Glomerular visceral epithelial cell (primary cell): ENCODE measurements around the gene ATP10A.

ENCODE experiments used
- DNase-seq: peaks from one replicate; pipeline ENCODE4 v3.0.0-alpha.2; 2016; ENCODE audit errors: extremely low spot score

The ATP10A gene, protein sequence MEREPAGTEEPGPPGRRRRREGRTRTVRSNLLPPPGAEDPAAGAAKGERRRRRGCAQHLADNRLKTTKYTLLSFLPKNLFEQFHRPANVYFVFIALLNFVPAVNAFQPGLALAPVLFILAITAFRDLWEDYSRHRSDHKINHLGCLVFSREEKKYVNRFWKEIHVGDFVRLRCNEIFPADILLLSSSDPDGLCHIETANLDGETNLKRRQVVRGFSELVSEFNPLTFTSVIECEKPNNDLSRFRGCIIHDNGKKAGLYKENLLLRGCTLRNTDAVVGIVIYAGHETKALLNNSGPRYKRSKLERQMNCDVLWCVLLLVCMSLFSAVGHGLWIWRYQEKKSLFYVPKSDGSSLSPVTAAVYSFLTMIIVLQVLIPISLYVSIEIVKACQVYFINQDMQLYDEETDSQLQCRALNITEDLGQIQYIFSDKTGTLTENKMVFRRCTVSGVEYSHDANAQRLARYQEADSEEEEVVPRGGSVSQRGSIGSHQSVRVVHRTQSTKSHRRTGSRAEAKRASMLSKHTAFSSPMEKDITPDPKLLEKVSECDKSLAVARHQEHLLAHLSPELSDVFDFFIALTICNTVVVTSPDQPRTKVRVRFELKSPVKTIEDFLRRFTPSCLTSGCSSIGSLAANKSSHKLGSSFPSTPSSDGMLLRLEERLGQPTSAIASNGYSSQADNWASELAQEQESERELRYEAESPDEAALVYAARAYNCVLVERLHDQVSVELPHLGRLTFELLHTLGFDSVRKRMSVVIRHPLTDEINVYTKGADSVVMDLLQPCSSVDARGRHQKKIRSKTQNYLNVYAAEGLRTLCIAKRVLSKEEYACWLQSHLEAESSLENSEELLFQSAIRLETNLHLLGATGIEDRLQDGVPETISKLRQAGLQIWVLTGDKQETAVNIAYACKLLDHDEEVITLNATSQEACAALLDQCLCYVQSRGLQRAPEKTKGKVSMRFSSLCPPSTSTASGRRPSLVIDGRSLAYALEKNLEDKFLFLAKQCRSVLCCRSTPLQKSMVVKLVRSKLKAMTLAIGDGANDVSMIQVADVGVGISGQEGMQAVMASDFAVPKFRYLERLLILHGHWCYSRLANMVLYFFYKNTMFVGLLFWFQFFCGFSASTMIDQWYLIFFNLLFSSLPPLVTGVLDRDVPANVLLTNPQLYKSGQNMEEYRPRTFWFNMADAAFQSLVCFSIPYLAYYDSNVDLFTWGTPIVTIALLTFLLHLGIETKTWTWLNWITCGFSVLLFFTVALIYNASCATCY (N-terminal part only)

DNA sequence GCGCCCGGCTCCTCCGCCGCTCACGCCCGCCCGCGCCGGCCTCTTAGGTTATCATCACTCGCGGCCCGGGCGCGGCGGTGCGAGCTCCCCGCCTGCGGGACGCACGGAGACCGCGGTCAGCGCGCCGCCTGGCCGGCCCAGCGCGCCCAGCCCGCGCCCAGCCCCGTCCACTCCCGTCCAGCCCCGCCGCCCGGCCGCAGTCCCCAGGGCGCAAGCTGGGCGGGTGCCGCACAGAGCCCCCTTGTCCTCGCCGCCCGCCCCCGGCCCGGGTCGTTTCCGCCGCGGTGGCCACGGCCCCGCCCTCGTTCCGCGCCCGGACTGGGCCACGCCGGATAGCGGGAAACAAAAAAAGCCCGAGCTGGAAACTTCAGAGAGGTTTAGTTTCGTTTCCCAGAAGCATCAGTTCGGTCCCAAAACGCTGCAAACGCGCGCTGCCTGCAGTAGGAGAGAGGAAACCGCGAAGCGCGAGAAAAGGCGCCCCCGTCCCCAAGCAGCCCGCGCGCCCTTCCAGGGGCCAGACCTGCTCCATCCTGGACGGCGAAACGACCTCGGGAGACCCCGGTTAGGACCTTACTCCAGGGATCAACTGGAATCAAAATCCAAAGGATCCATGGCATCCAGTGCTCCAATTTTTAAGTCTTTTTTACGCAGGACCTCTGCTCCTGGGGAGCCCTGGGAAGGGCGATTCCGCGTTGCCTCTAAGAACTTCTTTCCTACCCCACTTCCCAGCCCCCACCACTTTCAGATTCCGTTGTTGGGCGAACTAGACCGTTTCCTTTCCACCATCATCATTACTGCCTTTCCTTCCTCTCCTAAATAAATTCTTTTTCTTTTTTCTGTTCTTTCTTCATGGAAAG lies at the start of gene ATP10A:
Gene ATP10A (minus strand): TSS at position 217 of the 857 bp plus-strand sequence. CDS start 231 bp downstream, outside the sequence.
- DNase-seq: peak; percentile 66

DNA sequence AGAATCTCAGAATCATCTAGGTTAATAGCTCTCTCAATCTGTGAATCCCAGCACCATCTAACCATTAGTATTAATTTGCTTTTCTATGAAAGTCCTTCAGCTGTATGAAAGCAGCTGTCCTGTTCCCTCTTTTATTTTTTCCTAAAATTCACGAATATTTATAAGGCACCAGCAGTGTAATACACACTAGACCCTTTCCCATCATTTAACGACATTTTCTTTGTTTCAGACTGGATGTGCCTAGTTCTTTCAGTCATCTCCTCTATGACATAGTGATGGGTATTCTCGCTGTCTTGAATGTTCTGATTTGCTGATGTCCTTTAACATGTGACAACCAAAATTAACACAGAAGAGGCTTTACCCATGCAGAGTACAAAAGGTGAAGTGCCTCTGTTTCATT lies 48.9 kb upstream of the ATP10A start:
- no peak for DNase-seq

DNA sequence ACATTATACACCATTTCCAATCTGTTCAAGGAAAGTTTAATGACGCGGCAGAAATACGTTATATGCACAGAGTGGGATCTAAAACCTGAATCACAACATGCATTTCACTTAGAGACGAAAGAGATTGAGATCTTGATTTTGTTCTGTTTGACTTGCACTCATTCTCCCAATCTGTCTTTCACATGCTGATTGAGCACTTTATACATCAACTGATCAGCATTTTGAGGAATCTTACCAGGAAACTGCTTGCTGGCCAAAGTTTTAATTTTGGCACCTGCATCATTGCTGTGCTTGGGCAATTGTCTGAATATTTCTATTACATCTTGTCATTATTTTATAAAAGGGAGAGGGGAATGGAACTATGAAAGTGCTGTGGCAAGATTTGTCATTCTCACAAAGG lies 47.7 kb upstream of the ATP10A start:
- DNase-seq: no peak

DNA sequence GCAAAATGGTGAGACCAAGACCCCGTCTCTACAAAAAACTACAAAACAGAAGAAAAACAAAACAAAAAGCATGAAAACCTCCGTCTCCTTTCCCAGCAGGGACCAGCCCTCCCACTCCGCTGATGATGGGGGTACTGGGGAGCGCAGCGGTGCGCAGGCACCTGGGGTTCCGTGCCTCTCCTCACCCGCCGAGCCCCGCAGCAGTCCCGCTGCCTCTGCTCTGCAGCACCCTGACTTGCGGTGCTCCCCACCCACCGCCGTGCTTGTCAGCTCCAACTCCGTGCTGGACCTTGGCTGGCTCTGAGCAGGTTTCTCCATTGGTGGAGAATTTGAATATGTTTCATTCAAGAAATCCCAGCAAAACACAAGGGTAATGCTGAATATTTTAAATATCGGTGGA lies 46.7 kb upstream of the ATP10A start:
- no peak for DNase-seq

DNA sequence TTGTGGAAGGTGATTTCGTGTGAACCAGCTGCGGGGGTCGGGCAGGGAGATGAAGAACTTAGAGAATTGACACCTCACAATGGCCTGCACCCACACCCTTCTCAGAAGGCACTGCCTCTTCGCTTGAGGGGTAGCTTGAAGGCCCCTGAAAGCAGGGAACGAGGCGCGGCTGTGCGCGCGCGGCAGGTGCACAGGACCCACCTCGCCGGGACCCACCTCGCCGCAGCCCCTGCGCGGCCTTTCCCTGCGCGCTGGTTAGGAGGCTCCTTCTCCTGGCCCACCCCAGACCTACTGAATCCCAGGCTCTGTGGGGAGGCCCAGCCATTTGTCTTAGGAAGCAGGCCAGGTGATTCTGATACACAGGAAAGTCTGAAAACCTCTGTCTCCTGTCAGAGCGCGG lies 46.2 kb upstream of the ATP10A start:
- DNase-seq: no peak

DNA sequence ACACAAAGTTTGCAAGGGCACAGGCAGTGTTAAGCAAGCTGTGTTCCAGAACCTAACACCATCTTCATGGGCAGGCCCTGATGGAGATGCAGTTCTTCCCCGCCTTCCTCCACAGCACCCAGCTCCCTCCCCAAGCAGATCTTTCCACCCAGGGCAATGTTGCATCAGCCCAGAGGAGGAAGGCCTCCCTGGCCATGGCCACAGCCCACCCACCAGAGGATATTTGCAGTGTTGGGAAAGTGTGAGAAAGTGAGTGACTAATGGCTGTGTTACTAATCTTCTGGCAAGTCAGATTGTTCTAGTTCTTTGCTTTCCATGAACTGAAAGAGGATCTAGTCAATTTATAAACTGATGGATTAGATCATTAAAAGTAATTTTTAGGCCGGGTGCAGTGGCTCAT lies 42.0 kb upstream of the ATP10A start:
- DNase-seq: peak; percentile 68

DNA sequence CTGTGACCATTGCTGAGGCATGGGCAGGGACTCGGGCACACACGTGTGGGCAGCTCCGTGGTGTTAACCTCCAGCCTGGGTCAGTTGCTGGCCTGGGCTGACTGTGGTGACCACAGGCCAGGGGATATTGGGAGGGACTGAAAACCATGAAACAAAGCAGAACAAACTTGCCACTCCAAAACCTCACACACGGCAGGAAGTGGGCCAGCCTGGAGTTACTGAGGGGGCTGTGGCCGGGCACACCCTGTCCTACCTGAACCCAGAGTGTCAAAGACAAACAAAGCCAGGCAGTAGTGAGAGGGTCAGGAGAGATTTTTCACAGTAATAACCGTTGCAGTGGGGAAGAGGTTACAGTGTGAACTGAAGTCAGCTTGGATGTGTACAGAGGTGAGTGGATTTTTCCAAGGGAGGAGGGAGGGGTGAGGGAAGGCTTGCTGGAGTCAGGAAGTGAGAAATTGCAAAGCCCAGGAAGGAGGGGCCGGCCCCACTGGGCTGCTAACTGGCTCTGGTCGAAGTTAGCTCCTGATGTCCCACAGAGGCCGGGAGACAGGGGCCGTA lies 40.0 kb upstream of the ATP10A start:
- peak; percentile 68 for DNase-seq

DNA sequence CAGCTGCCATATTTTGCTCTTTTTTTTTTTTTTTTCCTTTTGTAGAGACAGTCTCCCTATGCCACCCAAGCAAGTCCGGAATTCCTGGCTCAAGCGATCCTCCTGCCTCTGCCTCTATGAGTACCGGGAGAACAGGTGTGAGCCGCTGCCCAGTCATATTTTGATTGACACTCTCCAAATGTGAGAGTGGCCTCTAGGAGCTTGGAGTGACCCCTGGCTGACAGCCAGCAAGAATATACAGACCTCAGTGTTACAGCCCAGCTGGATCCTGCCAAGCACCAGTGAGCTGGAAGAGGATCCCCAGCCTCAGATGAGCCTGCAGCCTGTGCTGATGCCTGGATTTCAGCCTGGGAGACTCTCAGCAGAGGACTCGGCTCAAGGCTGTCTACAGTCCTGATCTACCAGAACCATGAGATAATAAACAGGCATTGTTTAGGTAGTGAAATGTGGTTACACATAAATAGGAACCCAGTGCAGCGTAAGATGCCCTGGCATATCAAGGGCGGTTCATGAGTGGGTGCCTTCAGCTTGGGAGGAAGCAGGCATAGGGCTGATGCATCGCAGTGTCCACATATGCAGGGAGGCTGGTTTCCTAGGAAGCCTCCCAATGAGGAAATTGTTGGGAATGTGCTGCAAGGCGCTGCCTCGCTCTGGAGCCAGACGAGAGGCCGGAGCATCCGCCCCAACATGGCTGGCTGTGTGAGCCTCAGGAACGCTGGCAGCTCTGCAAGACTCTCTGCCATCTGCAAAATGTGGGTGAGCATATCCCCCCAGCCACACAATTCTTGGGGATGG lies 38.9 kb upstream of the ATP10A start:
- no peak for DNase-seq

DNA sequence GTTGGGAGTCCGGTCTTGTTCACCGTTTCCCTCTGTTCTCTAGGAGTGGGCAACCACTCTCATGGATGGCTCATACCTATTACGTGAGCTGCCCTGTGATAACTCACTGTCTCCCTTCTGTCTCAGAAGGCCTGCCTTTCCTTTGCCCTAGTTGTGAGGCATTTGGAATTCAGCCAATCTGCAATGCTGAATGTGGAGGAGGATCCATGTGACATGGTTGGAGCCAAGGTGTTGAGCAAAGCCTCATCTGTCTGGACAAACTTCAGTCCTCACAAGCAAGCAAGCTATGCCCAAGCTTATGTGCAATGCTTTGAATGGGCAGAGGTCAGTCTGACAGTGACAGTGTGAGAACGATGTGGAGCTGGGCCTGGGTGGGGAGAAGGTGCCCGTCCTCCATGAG lies 37.8 kb upstream of the ATP10A start:
- peak; percentile 54 for DNase-seq

DNA sequence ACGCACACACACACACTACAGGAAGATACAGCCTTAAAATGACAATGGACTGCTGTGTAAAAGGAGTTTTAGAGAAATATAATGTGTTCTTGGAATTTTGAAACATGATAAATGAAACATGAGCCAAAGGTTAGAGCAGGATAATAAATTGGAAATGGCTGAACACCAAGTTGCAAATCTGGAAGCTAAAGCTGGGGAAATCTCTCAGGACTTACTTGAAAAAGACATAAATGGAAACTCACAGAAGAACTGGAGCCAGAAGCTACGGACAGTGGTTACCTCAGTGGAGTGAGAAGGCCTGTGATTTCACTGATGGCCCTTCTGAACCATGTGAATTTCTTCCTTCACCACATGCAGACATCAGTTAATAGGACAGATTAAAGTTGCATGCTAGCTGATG lies 37.3 kb upstream of the ATP10A start:
- no peak for DNase-seq

DNA sequence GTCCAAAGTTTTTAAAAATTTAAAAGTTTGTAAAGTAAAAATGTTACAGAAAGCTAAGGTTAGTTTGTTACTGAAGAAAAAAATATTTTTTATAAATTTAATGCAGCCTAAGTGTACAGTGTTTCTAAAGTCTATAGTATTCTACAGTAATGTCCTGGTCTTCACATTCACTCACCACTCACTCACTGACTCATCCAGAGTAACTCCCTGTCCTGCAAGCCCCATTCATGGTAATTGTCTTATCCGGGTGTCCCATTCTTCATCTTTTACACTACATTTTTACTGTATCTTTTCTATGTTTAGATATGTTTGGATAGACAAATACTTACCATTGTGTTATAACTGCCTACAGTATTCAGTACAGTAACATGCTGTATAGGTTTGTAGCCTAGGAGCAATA lies 36.7 kb upstream of the ATP10A start:
- DNase-seq: no peak

DNA sequence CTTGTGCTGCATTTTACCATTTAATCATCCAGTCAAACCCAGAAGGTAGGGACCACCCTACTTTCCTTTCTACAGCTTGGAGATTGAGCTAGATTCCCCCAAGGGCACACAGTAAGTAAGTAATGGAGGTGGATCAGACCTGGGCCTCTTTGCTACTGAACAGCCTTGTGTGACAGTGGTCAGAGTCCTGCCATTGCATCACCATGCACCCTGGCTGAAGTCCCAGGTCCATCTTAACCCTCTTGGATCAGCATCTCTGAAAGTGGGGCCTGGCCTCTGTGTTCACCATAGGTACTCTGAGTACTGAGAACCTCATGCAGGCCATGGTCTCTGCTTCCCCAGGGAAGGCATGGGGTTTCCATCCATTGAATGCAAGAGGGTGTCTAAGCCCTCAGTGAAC lies 34.5 kb upstream of the ATP10A start:
- no peak for DNase-seq

DNA sequence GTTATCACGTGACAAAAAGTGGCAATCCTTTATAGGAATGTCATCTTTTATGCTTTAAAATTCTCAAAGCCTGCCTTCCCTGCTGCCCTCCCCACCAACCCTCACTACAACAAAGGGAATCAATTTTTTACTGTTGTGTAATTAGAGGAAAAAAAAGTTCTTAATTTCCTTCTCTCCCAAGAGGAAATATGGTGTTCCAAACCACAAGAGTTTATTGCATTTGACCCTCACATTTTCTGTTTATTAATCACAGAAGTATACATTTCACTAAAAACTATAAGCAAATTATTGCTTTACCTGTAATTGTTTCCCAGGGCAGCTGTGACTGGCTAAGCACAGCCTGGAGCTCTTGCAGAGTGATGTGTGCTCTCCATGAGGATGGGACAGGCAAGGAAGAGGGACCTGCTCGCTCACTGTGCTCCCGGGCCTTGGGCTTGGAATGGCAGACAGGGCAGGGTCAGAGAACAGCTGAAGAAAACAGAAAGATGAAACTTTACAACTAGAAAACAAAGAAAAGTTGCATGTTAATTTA lies 31.3 kb upstream of the ATP10A start:
- DNase-seq: no peak

DNA sequence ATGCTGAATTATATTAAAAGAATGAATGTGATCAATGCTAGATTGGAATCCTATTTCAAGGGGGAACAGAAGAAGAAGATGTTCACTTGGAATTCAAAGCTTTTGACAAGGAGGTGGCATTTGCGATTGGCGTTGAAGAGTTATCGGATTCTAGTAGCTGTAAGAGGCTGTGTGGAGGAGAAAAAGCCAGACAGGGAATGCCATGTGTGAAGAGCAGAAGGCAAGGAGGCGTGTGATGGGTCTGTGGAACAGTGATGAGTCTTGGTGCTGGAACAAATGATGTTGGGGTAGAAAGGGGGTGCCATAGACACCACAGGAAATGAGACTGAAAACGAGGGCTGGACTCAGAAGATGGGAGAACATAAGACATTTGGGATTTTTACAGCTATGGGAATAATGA lies 30.5 kb upstream of the ATP10A start:
- no peak for DNase-seq

DNA sequence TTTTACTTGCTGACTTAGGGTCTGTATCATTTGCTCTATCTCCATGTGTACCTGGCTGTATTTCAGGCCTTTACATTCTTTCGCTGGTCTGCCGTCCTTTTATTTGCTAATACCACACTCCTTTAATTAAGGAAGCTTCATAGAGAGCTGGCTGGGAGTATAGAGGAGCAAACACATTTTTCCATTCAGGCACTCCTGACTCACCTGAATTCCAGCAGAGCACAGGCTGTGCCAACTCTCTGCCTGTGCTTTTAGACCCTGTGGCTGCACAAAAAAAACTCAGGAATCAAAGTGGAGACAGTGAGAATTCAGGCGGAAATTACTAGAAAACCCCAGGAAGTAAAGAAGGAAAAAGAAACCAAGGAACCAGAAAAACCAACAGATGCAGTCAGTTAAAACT lies 29.0 kb upstream of the ATP10A start:
- DNase-seq: peak; percentile 61

DNA sequence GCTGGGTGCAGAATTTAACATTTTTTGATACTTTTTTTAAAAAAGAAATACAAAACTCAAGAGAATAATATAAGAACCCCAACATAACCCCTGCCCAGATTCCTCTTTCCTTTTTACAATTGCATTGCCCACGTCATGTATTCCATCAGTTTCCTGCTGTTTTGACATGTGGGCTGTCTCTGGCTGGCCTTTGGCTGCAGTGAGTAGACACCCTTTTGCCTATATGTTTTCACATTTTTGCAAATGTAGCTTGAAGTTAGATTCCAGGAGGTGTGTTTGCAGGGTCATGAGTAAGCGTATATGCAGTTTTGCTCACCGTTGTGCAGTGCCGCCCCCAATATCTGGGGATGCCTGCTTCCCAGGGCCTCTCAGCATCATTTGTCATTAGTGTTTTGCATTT lies 28.0 kb upstream of the ATP10A start:
- no peak for DNase-seq

DNA sequence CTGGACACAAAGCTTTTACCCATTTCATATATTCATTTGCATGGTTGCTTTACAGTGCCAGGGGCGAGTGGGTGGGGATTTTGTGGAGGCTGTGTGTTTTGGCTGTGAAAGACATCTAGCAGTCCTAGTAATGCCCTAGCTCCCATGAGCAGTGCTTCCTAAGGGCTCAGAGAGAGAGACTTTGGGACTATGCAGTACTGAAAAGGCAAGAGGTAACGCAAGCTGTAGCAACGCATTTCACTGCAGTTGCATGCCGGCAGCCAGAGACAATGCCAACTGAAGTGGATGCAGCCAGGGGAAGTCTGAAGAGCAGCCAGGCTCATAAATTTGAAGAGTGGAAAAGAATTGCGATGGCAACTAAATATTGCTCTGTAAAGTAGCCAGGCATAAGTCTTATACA lies 27.4 kb upstream of the ATP10A start:
- DNase-seq: no peak

DNA sequence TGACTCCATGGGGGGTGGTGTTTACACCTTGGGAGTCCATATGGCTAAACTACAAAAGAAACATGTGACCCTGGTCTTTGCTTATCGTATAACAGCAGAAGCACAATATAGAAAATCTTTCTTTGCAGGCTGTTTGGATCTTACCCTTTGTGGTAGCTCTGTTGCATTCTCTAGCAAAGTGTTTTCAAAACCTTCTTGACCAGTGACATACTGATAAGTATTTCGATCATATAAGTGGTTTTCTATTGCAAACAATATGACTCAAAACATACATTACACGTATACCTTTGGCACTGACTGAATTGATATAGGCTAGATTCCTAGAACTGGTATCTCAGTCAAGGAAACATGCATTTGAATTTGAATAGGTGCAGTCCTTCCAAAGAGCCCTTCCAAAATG lies 24.7 kb upstream of the ATP10A start:
- DNase-seq: no peak

DNA sequence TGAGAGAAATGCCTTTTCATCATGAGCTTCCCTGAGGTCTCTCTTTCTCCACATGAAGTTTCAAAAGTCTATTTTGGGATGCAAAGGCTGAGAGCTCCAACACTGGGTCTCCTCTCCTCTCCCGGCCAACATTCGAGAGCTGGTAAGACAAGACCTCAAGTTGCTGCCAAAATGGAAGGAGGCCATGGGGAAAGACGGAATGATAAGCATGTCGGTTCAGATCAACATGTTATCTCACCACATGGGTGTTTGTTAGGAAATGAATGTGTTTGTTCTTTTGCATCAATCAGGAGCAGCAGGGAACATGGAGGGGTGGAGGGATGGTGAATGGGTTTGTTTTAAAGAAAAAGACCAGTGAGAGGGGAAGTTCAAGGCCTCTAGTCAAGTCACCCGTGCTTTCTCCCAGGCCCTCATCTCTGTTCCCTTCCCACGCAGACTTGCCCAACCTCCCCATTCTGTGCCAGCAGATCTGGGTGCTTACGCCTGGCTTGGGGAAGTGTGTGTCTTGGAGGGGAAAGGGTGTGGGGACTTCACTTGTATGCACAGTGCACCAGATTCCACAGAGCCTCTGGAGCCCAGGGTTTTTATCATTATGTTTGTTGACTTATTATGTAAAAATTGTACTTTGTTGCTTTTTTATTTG lies 23.5 kb upstream of the ATP10A start:
- DNase-seq: no peak
